Placental epithelial cell (primary cell): ENCODE measurements around the gene PLEKHJ1. TPM values are rescaled to one million over a fixed set of nuclear protein-coding genes. Genes with fewer than 3 reads are reported as not detected.

Experiments used
- small RNA-seq: library from RNA; depleted of rRNA; stranded (forward); fragments of <200 nt; gene quantifications from one replicate; pipeline ENCODE3, GENCODE V24; 2012
- total RNA-seq: library from RNA; depleted of rRNA; stranded (reverse); fragments of >200 nt; gene quantifications from 2 replicates; pipeline ENCODE4 v1.2.3, GENCODE V29; 2012

PLEKHJ1 gene, protein sequence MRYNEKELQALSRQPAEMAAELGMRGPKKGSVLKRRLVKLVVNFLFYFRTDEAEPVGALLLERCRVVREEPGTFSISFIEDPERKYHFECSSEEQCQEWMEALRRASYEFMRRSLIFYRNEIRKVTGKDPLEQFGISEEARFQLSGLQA
- 37.3 and 37.6 TPM in 2 replicates for total RNA-seq

DNA sequence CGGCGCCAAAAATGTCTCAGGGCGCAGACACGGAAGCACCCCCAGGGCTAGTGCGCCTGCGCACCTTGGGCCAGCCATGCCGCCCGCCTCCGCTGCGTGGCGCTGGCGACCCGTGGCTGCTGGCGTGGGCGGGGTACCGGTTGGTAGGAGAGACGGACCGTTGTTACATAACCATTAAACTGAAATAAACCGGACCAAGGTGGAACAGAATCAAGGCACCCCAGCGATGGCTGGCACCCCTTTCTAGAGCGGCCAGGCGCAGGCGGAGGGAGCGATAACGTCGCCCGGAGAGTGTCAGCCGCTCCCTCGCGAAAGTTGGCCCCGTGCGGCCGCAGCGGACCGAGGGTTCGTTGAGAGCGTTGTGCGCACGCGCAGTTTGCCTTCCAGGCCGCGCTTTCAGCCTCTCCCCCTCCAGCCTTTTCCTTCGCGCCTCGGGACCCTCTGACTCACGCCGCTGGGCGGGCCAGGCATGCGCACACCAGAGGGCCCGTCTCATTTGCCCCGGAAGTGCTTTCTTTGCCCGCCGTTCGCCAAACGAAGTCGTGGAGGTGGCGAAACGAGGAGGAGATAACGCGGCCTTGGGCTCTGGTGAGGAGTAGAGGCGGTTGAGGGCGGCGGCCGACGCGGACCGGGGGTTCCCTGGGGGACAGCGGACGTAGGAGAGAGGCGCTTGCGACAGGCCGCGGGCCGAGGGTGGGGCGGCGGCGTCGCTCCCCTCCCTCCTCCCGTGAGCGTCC, at the start of gene PLEKHJ1, which contains the start of gene SF3A2:
Gene PLEKHJ1, minus strand, starts transcription at position 16 of the 737 bp plus-strand sequence. CDS start 81 bp downstream, outside the sequence.
Gene SF3A2, plus strand, starts transcription at position 511 of the 737 bp plus-strand sequence. CDS start 6,595 bp downstream, outside the sequence.

DNA sequence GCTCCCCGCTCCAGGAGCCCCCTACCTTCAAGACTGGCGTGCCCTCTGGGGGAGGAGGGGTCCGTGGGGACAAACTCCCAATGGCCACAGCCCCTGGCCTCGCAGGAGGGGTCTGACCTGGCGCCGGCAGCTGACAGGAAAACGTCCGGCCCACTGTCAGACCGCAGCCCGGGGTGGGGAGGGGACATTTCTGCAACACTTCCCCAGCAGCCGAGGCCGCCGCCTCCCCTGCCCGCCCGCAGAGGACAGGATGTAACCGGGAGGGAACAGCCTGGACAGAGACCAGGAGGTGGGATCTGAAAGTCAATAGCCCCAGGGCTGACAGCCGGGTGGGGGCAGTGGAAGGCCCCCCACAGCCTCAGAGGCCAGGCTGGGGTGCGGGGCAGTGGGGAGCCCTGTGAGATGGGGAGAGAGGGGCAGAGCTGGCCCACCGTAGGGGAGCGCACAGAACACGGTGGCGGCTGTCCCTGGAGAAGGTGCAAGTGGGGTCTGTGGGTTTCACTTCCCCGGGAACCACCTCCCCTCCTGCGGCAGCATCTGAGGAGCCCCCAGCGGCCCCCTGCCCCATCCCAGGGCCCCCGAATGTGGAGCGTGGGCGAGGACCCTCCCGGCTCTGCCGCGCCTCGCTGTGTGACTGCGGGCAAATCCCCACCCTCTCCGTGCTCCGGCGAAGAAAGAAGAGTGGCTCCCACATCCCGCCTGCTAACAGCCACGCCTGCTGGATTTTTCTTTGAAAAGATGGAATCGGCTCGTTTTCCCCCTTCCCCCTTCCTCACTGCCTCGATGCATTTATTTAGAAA, 46.1 kb upstream of the PLEKHJ1 start, which contains the start of gene PEAK3:
Gene PEAK3, minus strand, starts transcription at position 114 of the 800 bp plus-strand sequence. CDS start 1,244 bp downstream, outside the sequence.

DNA sequence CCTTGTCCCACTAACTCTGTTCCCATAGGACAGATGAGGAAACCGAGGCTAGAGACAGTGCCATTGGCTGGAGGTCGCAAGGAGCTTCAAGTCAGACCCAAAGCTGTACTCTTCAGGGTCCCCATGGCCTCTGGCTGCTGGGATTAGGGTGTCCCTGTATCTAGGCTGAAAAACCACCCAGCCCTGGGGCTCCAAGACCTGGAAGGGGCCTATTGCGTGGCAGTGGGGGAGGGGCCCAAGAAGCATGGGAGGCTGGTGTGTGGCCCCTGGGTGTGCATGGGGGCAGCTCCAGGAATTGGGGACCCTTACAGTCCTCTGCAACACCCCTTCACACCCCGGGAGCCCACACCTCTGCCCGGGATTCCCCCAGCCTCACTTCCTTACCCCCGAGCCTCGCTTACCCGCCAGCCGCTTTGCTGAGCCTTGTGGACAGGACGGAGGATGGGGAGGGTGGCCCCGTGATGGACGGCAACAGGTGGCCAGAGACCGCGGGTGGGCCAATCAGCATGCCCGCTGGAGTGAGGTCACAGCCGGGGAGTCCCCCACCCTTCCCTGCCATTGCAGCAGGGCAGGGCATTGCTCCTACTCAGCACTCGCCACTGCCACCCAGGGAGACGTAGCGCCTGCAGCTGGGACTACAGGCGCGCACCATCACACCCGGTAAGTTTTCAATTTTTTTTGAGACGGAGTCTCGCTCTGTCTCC, 20.0 kb upstream of the PLEKHJ1 start, which contains the start of gene JSRP1:
Gene JSRP1, minus strand, starts transcription at position 436 of the 704 bp plus-strand sequence. CDS start 1,103 bp downstream, outside the sequence.

DNA sequence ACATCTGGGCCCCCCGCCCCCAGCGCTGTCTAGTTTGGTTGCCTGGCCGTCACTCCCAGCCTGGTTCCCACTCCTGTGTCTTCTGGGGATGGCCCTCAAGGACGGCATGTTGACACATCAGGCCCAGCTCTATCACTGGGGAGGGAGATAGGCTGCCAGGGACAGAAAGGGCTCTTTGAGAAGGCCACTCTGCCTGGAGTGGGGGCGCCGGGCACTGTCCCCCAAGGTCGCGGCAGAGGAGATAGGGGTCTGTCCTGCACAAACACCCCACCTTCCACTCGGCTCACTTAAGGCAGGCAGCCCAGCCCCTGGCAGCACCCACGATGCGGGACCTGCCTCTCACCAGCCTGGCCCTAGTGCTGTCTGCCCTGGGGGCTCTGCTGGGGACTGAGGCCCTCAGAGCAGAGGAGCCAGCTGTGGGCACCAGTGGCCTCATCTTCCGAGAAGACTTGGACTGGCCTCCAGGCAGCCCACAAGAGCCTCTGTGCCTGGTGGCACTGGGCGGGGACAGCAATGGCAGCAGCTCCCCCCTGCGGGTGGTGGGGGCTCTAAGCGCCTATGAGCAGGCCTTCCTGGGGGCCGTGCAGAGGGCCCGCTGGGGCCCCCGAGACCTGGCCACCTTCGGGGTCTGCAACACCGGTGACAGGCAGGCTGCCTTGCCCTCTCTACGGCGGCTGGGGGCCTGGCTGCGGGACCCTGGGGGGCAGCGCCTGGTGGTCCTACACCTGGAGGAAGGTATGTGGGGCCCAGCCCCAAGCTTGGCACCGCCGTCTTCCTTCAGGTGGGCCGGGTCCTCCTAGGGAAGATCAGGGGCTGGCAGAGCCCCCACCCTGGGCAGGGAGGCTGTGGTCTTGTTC, 13.1 kb upstream of the PLEKHJ1 start, which contains the start of gene AMH:
Gene AMH, plus strand, starts transcription at position 314 of the 857 bp plus-strand sequence. Its CDS starts 10 bp downstream, at position 324.

Small RNA genes within 50 kb of the gene (small RNA-seq; reads per million reads assigned to genes)
- gene MIR1227, result not detected

Other genes with a start within 250 kb of the PLEKHJ1 start
- 64.7 and 71.1 TPM in 2 replicates for gene BTBD2, start 220.6 kb downstream of the PLEKHJ1 start, total RNA-seq
- 92.2 and 104 TPM in 2 replicates for gene MKNK2, start 185.1 kb downstream of the PLEKHJ1 start, total RNA-seq
- gene MOB3A, start 140.0 kb downstream of the PLEKHJ1 start, total RNA-seq, result 17.7 and 22.7 TPM in 2 replicates
- 0.65 and 3.5 TPM in 2 replicates for gene IZUMO4, start 139.4 kb downstream of the PLEKHJ1 start, total RNA-seq
- 90.3 and 144 TPM in 2 replicates for gene AP3D1, start 84.8 kb downstream of the PLEKHJ1 start, total RNA-seq
- 7.8 and 11.8 TPM in 2 replicates for gene DOT1L, start 72.4 kb downstream of the PLEKHJ1 start, total RNA-seq
- gene SF3A2, start 495 bp upstream of the PLEKHJ1 start, total RNA-seq, result 23.6 and 52.6 TPM in 2 replicates
- gene AMH, start 13.0 kb upstream of the PLEKHJ1 start, total RNA-seq, result 1.5 and 2.0 TPM in 2 replicates
- 0.39 TPM in 1 of 2 replicates, not detected in the other for gene JSRP1, start 20.1 kb upstream of the PLEKHJ1 start, total RNA-seq
- gene PEAK3, start 45.8 kb upstream of the PLEKHJ1 start, total RNA-seq, result under 0.01 TPM in 1 of 2 replicates, not detected in the other
- not detected in 2 replicates for gene LINGO3, start 71.8 kb upstream of the PLEKHJ1 start, total RNA-seq
- 120 and 125 TPM in 2 replicates for gene LSM7, start 92.3 kb upstream of the PLEKHJ1 start, total RNA-seq
- gene SPPL2B, start 92.4 kb upstream of the PLEKHJ1 start, total RNA-seq, result 42.1 and 70.7 TPM in 2 replicates
- gene TMPRSS9, start 123.9 kb upstream of the PLEKHJ1 start, total RNA-seq, result not detected in 2 replicates
- 28.3 and 39.7 TPM in 2 replicates for gene TIMM13, start 191.3 kb upstream of the PLEKHJ1 start, total RNA-seq
- gene LMNB2, start 220.6 kb upstream of the PLEKHJ1 start, total RNA-seq, result 22.0 and 46.5 TPM in 2 replicates
- gene GADD45B, start 239.8 kb upstream of the PLEKHJ1 start, total RNA-seq, result 84.8 and 117 TPM in 2 replicates